Smooth muscle cell (in vitro differentiated cells): Measurements from ENCODE around the gene ZC2HC1C. TPM values are rescaled to one million over a fixed set of nuclear protein-coding genes. Genes with fewer than 3 reads are reported as not detected.

Experiments used
- DNase-seq: peaks from one replicate; lab custom pipeline; 2025; ENCODE audit not compliant: unreplicated experiment; lab: John Stamatoyannopoulos, UW
- H2AFZ ChIP-seq: fragments of 200-600 bp; sonication (generic); 2 replicates; pipeline ENCODE4 v1.6.0; 2016; ENCODE audit warnings: antibody characterized with exemption, low read depth, mild to moderate bottlenecking
- H3F3A ChIP-seq: fragments of 200-600 bp; sonication (generic); 2 replicates; pipeline ENCODE4 v1.6.0; 2017; ENCODE audit warnings: antibody characterized with exemption, low read depth
- H3K27ac ChIP-seq: fragments of 200-600 bp; sonication (generic); 2 replicates; pipeline ENCODE4 v1.5.1; 2016; ENCODE audit warnings: low read depth, mild to moderate bottlenecking
- H3K27me3 ChIP-seq: fragments of 200-600 bp; sonication (generic); 2 replicates; pipeline ENCODE4 v1.6.1; 2016; ENCODE audit warnings: low read depth, mild to moderate bottlenecking
- H3K36me3 ChIP-seq: fragments of 200-600 bp; sonication (generic); 2 replicates; pipeline ENCODE4 v1.5.1; 2016; ENCODE audit warnings: low read depth
- H3K4me1 ChIP-seq: fragments of 200-600 bp; sonication (generic); 2 replicates; pipeline ENCODE4 v1.5.1; 2016; ENCODE audit warnings: low read depth
- H3K4me2 ChIP-seq: fragments of 200-600 bp; sonication (generic); 2 replicates; pipeline ENCODE4 v1.6.0; 2016; ENCODE audit warnings: mild to moderate bottlenecking
- H3K4me3 ChIP-seq: fragments of 200-600 bp; sonication (generic); 2 replicates; pipeline ENCODE4 v1.5.1; 2016; ENCODE audit warnings: mild to moderate bottlenecking
- H3K79me2 ChIP-seq: fragments of 200-600 bp; sonication (generic); 2 replicates; pipeline ENCODE4 v1.6.0; 2016; ENCODE audit warnings: low read depth, mild to moderate bottlenecking
- H3K9ac ChIP-seq: fragments of 200-600 bp; sonication (generic); 2 replicates; pipeline ENCODE4 v1.6.0; 2016; ENCODE audit warnings: low read depth
- H3K9me3 ChIP-seq: fragments of 200-600 bp; sonication (generic); replicated peaks from 2 replicates; pipeline ENCODE4 v1.5.1; 2016; ENCODE audit warnings: low read depth
- H4K20me1 ChIP-seq: fragments of 200-600 bp; sonication (generic); 2 replicates; pipeline ENCODE4 v1.6.0; 2016; ENCODE audit warnings: low read depth
- WGBS: methylation state at CpG from one replicate; pipeline ENCODE4 v1.1.7; 2016; ENCODE audit warnings: low lambda C conversion rate; 5-methylcytosine and 5-hydroxymethylcytosine counted together
- polyA plus RNA-seq: library from polyadenylated mRNA; unstranded; fragments of >200 nt; fragmentation: Nextera tagmentation; extraction: Ambion mirVana; gene quantifications from 2 replicates; pipeline ENCODE4 v1.2.1, GENCODE V29; 2016
- small RNA-seq: library from RNA; depleted of rRNA; stranded (forward); fragments of <200 nt; gene quantifications from one replicate; pipeline ENCODE3, GENCODE V24; 2014
- total RNA-seq: library from RNA; depleted of rRNA; stranded (reverse); fragments of >200 nt; gene quantifications from 2 replicates; pipeline ENCODE4 v1.2.3, GENCODE V29; 2014
- TF ChIP-seq, protein P1 (sequence below): fragments of 200-600 bp; sonication (generic); IDR thresholded peaks from 2 replicates; pipeline ENCODE4 v1.5.1; 2017; ENCODE audit warnings: borderline replicate concordance, mild to moderate bottlenecking, antibody characterized with exemption; ENCODE audit not compliant: insufficient read depth, poor library complexity, severe bottlenecking

ZC2HC1C gene
- total and polyA plus RNA-seq, 2 experiments from 2014 or later = 0.18 to 0.53 TPM

DNA sequence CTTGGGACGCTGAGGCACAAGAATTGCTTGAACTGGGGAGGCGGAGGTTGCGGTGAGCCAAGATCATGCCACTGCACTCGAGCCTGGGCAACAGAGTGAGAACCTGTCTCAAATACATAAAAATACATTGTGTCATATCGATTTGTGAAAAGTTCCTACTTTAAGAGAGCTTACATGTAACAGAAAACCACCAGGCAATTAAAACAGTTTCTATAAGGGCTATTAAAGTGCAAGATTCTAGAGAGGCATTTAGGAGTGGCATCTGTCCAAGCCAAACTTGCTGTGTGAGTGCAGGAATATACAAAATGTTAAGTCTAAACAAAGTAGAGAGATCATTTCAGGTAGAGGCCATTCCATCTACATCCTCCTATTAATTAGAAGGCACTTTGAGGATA is 59.2 kb downstream of the ZC2HC1C start:
- Histone ChIP-seq H3K27me3 (no peaks in the 10 kb centered on the region), H4K20me1 (peaks cover 19% of the 10 kb centered on the region), H3K9ac (no peak overlapping the region), H3K4me2 (no peak overlapping the region), H3K27ac (no peak overlapping the region), H3K4me1 (peaks cover 8% of the 10 kb centered on the region), H2AFZ (no peak overlapping the region), H3K9me3 (no peaks in the 10 kb centered on the region), H3K79me2 (no peaks in the 10 kb centered on the region), H3K4me3 (no peak overlapping the region), H3K36me3 (peaks cover 5% of the 10 kb centered on the region), H3F3A (peaks cover 27% of the 10 kb centered on the region)
- TF ChIP-seq, protein P1, sequence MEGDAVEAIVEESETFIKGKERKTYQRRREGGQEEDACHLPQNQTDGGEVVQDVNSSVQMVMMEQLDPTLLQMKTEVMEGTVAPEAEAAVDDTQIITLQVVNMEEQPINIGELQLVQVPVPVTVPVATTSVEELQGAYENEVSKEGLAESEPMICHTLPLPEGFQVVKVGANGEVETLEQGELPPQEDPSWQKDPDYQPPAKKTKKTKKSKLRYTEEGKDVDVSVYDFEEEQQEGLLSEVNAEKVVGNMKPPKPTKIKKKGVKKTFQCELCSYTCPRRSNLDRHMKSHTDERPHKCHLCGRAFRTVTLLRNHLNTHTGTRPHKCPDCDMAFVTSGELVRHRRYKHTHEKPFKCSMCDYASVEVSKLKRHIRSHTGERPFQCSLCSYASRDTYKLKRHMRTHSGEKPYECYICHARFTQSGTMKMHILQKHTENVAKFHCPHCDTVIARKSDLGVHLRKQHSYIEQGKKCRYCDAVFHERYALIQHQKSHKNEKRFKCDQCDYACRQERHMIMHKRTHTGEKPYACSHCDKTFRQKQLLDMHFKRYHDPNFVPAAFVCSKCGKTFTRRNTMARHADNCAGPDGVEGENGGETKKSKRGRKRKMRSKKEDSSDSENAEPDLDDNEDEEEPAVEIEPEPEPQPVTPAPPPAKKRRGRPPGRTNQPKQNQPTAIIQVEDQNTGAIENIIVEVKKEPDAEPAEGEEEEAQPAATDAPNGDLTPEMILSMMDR = no peak
- no peak for DNase-seq
- WGBS = 97% methylated on average over 5 of the region's 5 CpGs

Small RNAs within 50 kb of the gene (small RNA-seq; reads per million reads assigned to genes)
- gene HIF1AP1 = 0.08 reads per million
- gene RNU6-689P = not detected

Other genes starting within 250 kb of the ZC2HC1C start
- gene PROX2, start 193.5 kb upstream of the ZC2HC1C start, total RNA-seq = not detected in 2 replicates
- gene PROX2, start 193.5 kb upstream of the ZC2HC1C start, polyA plus RNA-seq = 0.08 and 0.52 TPM in 2 replicates
- gene DLST, start 187.7 kb upstream of the ZC2HC1C start, total RNA-seq = 45.1 and 46.9 TPM in 2 replicates
- 4.9 and 7.8 TPM in 2 replicates for gene DLST, start 187.7 kb upstream of the ZC2HC1C start, polyA plus RNA-seq
- gene RPS6KL1, start 146.4 kb upstream of the ZC2HC1C start, total RNA-seq = 0.09 TPM in 1 of 2 replicates, not detected in the other
- not detected in 2 replicates for gene RPS6KL1, start 146.4 kb upstream of the ZC2HC1C start, polyA plus RNA-seq
- 15.4 and 17.8 TPM in 2 replicates for gene PGF, start 114.0 kb upstream of the ZC2HC1C start, total RNA-seq
- gene PGF, start 114.0 kb upstream of the ZC2HC1C start, polyA plus RNA-seq = 30.6 and 32.2 TPM in 2 replicates
- gene EIF2B2, start 66.7 kb upstream of the ZC2HC1C start, total RNA-seq = 38.0 and 47.4 TPM in 2 replicates
- 64.3 and 71.2 TPM in 2 replicates for gene EIF2B2, start 66.7 kb upstream of the ZC2HC1C start, polyA plus RNA-seq
- 18.9 and 23.5 TPM in 2 replicates for gene MLH3, start 18.2 kb upstream of the ZC2HC1C start, total RNA-seq
- gene MLH3, start 18.2 kb upstream of the ZC2HC1C start, polyA plus RNA-seq = 9.6 and 11.5 TPM in 2 replicates
- 6.9 and 12.2 TPM in 2 replicates for gene ACYP1, start 5.6 kb upstream of the ZC2HC1C start, total RNA-seq
- 14.9 and 17.3 TPM in 2 replicates for gene ACYP1, start 5.6 kb upstream of the ZC2HC1C start, polyA plus RNA-seq
- gene NEK9, start 57.4 kb downstream of the ZC2HC1C start, total RNA-seq = 17.8 and 34.4 TPM in 2 replicates
- gene NEK9, start 57.4 kb downstream of the ZC2HC1C start, polyA plus RNA-seq = 10.5 and 12.4 TPM in 2 replicates
- 566 and 645 TPM in 2 replicates for gene TMED10, start 107.0 kb downstream of the ZC2HC1C start, total RNA-seq
- gene TMED10, start 107.0 kb downstream of the ZC2HC1C start, polyA plus RNA-seq = 403 and 473 TPM in 2 replicates
- 1,280 and 1,300 TPM in 2 replicates for gene FOS, start 209.2 kb downstream of the ZC2HC1C start, total RNA-seq
- 1,543 and 1,567 TPM in 2 replicates for gene FOS, start 209.2 kb downstream of the ZC2HC1C start, polyA plus RNA-seq